H9 (cell line): ENCODE results near the gene TNFSF8. TPM values are rescaled to one million over a fixed set of nuclear protein-coding genes. Genes with fewer than 3 reads are reported as not detected.

Experiments used
- DNase-seq: peaks from one replicate; pipeline ENCODE4 v3.0.0-alpha.2; 2017
- H2AFZ ChIP-seq: one replicate; pipeline ENCODE4 v1.6.1; 2013; ENCODE audit warnings: mild to moderate bottlenecking, low read length, control low read depth, moderate library complexity
- H2AK5ac ChIP-seq: 2 replicates; pipeline ENCODE4 v1.6.1; 2013; ENCODE audit warnings: low read length, control low read depth, mixed read lengths; ENCODE audit not compliant: insufficient read length
- H2BK120ac ChIP-seq: one replicate; pipeline ENCODE4 v1.6.1; 2013; ENCODE audit warnings: low read depth, mild to moderate bottlenecking, low read length, control low read depth, inconsistent platforms; ENCODE audit not compliant: poor library complexity, severe bottlenecking
- H2BK12ac ChIP-seq: 2 replicates; pipeline ENCODE4 v1.6.1; 2013; ENCODE audit warnings: low read length, control low read depth, mixed read lengths, low read depth; ENCODE audit not compliant: insufficient read length
- H2BK15ac ChIP-seq: 2 replicates; pipeline ENCODE4 v1.6.1; 2013; ENCODE audit warnings: low read depth, low read length, control low read depth
- H2BK20ac ChIP-seq: one replicate; pipeline ENCODE4 v1.6.1; 2013; ENCODE audit warnings: low read depth, mild to moderate bottlenecking, low read length, control low read depth, inconsistent platforms; ENCODE audit not compliant: poor library complexity, severe bottlenecking
- H2BK5ac ChIP-seq: 2 replicates; pipeline ENCODE4 v1.6.1; 2013; ENCODE audit warnings: low read length, control low read depth, mixed read lengths; ENCODE audit not compliant: insufficient read length
- H3K14ac ChIP-seq: 2 replicates; pipeline ENCODE4 v1.6.1; 2013; ENCODE audit warnings: low read length, control low read depth; ENCODE audit not compliant: insufficient read depth
- H3K18ac ChIP-seq: 2 replicates; pipeline ENCODE4 v1.6.1; 2013; ENCODE audit warnings: low read depth, mild to moderate bottlenecking, mixed read lengths, low read length, control low read depth; ENCODE audit not compliant: insufficient read length
- H3K23ac ChIP-seq: 2 replicates; pipeline ENCODE4 v1.6.1; 2013; ENCODE audit warnings: low read length, control low read depth, mixed read lengths, low read depth; ENCODE audit not compliant: insufficient read length
- H3K23me2 ChIP-seq: 2 replicates; pipeline ENCODE4 v1.6.1; 2013; ENCODE audit warnings: low read depth, mild to moderate bottlenecking, mixed read lengths, low read length, control low read depth; ENCODE audit not compliant: insufficient read length, poor library complexity, severe bottlenecking
- H3K27ac ChIP-seq: 2 replicates; pipeline ENCODE4 v1.5.1; 2013; ENCODE audit warnings: low read length, control low read depth, mixed read lengths, low read depth; ENCODE audit not compliant: insufficient read length
- H3K27me3 ChIP-seq: 2 replicates; pipeline ENCODE4 v1.6.1; 2013; ENCODE audit warnings: low read length, control low read depth, inconsistent platforms; ENCODE audit not compliant: insufficient read depth
- H3K4ac ChIP-seq: 2 replicates; pipeline ENCODE4 v1.6.1; 2013; ENCODE audit warnings: low read depth, mild to moderate bottlenecking, control low read depth, inconsistent platforms, low read length, moderate library complexity
- H3K4me1 ChIP-seq: 2 replicates; pipeline ENCODE4 v1.6.1; 2013; ENCODE audit warnings: low read length, control low read depth, inconsistent platforms; ENCODE audit not compliant: insufficient read depth
- H3K4me2 ChIP-seq: 2 replicates; pipeline ENCODE4 v1.6.1; 2013; ENCODE audit warnings: low read length, control low read depth, mixed read lengths; ENCODE audit not compliant: insufficient read length, insufficient read depth
- H3K56ac ChIP-seq: 2 replicates; pipeline ENCODE4 v1.6.1; 2013; ENCODE audit warnings: low read depth, mild to moderate bottlenecking, mixed read lengths, low read length, control low read depth; ENCODE audit not compliant: insufficient read length
- H3K79me1 ChIP-seq: 2 replicates; pipeline ENCODE4 v1.6.1; 2013; ENCODE audit warnings: low read depth, mild to moderate bottlenecking, moderate library complexity, low read length, control low read depth, inconsistent platforms; ENCODE audit not compliant: insufficient read depth, poor library complexity, severe bottlenecking
- H3K79me2 ChIP-seq: 2 replicates; pipeline ENCODE4 v1.6.1; 2013; ENCODE audit warnings: low read length, control low read depth, inconsistent platforms; ENCODE audit not compliant: insufficient read depth
- H3K9ac ChIP-seq: 2 replicates; pipeline ENCODE4 v1.6.1; 2013; ENCODE audit warnings: low read length, control low read depth, mixed read lengths; ENCODE audit not compliant: insufficient read length; ENCODE audit errors: extremely low read depth
- H3K9me3 ChIP-seq: one replicate; pipeline ENCODE4 v1.6.1; 2013; ENCODE audit warnings: low read depth, low read length, inconsistent platforms; ENCODE audit not compliant: control insufficient read depth
- H3T11ph ChIP-seq: one replicate; pipeline ENCODE4 v1.6.1; 2013; ENCODE audit warnings: mild to moderate bottlenecking, low read length, control low read depth, inconsistent platforms
- H4K20me1 ChIP-seq: one replicate; pipeline ENCODE4 v1.6.1; 2013; ENCODE audit not compliant: control insufficient read depth, insufficient read length, insufficient read depth
- H4K5ac ChIP-seq: 2 replicates; pipeline ENCODE4 v1.6.1; 2013; ENCODE audit warnings: low read depth, mild to moderate bottlenecking, mixed read lengths, low read length, control low read depth; ENCODE audit not compliant: insufficient read length
- H4K8ac ChIP-seq: replicated peaks from 2 replicates; pipeline ENCODE4 v1.6.1; 2013; ENCODE audit warnings: low read length, control low read depth, mixed read lengths, low read depth; ENCODE audit not compliant: insufficient read length
- H4K91ac ChIP-seq: 2 replicates; pipeline ENCODE4 v1.6.1; 2013; ENCODE audit warnings: low read depth, mild to moderate bottlenecking, moderate library complexity, mixed read lengths, low read length, control low read depth; ENCODE audit not compliant: insufficient read length
- H3K27ac Mint-ChIP-seq, 3 experiments: 2 replicates in 2 of 3; 3 replicates in 1 of 3; pipeline ENCODE4 v1.8.0; 2020 to 2021; ENCODE audit warnings: mixed read lengths in 3 of 3, mild to moderate bottlenecking in 1 of 3, moderate library complexity in 1 of 3
- H3K27me3 Mint-ChIP-seq: 2 replicates; pipeline ENCODE4 v1.8.0; 2021; ENCODE audit warnings: low read depth, mild to moderate bottlenecking, moderate library complexity, mixed read lengths
- H3K36me3 Mint-ChIP-seq, 3 experiments: 2 replicates in 2 of 3; 3 replicates in 1 of 3; pipeline ENCODE4 v1.8.0; 2020 to 2021; ENCODE audit warnings: low read depth in 3 of 3, mixed read lengths in 3 of 3; ENCODE audit not compliant: insufficient read depth in 1 of 3
- H3K4me1 Mint-ChIP-seq, 2 experiments: 2 replicates each; pipeline ENCODE4 v1.8.0; 2020; ENCODE audit warnings: mixed read lengths in 2 of 2
- H3K4me3 Mint-ChIP-seq, 2 experiments: 2 replicates in 1 of 2; 3 replicates in 1 of 2; pipeline ENCODE4 v1.8.0; 2020 to 2021; ENCODE audit warnings: mild to moderate bottlenecking in 2 of 2, mixed read lengths in 2 of 2, moderate library complexity in 1 of 2
- H3K9me3 Mint-ChIP-seq, 2 experiments: 2 replicates in 1 of 2; 3 replicates in 1 of 2; pipeline ENCODE4 v1.8.0; 2020; ENCODE audit warnings: mild to moderate bottlenecking in 2 of 2, mixed read lengths in 2 of 2, moderate library complexity in 1 of 2
- WGBS: extraction: QIAGEN DNeasy Blood & Tissue Kit; methylation state at CpG from one replicate; pipeline ENCODE4 v1.1.7; 2013; ENCODE audit warnings: missing lambda C conversion rate, low lambda C conversion rate, mixed read lengths; ENCODE audit not compliant: insufficient read length; ENCODE audit errors: extremely low coverage; 5-methylcytosine and 5-hydroxymethylcytosine counted together
- total RNA-seq: library from RNA; stranded (reverse); gene quantifications from 2 replicates; pipeline ENCODE4 v1.2.1, GENCODE V29; 2021
- TF ChIP-seq, protein P1 (sequence below): fragments of 200-600 bp; sonication (generic); conservative IDR thresholded peaks from 3 replicates; pipeline ENCODE4 v1.8.0; 2021; ENCODE audit warnings: antibody characterized with exemption, mild to moderate bottlenecking

The TNFSF8 gene
- total RNA-seq, 1 experiment from 2014 or later = not detected

DNA sequence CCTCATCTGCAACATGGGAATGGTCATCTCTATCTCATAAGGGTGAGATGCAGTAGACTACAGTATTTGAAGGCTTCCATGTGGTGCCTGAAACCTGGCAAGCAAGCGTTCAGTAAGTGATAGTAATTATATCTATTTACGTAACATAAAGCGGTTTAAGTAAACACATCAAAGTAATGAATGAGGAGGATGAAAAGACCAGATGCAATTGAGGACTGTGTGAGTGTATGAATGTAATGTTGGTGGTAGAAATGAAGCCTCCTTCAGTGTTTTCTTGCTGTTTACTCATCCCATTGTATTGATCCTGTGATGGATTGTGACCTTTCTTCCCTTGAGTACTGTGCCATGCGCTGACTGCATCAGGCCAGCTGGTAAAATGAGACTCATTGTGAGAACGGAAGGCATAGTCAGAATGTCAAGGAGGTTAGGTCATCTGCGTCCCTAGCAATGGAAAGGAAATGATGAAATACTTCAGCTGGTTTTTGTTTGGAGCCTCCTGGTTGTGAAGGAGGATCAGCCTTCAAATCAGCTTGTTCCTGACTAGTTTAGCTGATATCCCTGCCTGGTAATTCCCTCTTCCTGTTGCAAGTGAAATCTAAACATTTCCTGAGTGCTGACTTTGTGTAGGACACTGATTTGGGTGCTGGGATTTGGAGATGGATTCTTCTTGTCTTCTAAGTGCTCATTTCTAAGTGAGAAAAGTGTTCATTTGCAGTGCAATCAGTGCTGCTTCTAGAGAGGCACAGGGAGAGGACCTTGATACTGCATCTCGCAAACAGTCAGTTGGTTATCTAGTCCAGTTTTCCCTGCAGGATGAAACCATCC lies 35.6 kb downstream of the TNFSF8 start:
- no peak overlapping the region for H2BK120ac ChIP-seq
- no peaks in the 10 kb centered on the region for H3K23me2 ChIP-seq
- no peaks in the 10 kb centered on the region for H3K9me3 ChIP-seq
- no peak overlapping the region for H2AK5ac ChIP-seq
- H3K79me2 ChIP-seq = no peaks in the 10 kb centered on the region
- no peak overlapping the region for H3T11ph ChIP-seq
- no peak overlapping the region for H3K23ac ChIP-seq
- no peak overlapping the region for H3K9ac ChIP-seq
- no peak overlapping the region for H2BK20ac ChIP-seq
- H3K27ac ChIP-seq = no peak overlapping the region
- H4K91ac ChIP-seq = no peak overlapping the region
- H3K27ac Mint-ChIP-seq = peak overlapping the region in 1 of 3 experiments; percentile 54; a peak in 1 of 7 replicates
- H2BK15ac ChIP-seq = no peak overlapping the region
- H3K4me1 ChIP-seq = peaks cover 8% of the 10 kb centered on the region; the same call in 1 of the 2 replicates
- peaks cover 4 to 14% of the 10 kb centered on the region in 2 experiments; a peak in 2 of 4 replicates for H3K4me1 Mint-ChIP-seq
- H4K8ac ChIP-seq = no peak overlapping the region
- peak overlapping the region; percentile 34; the same call in 1 of the 2 replicates for H3K14ac ChIP-seq
- H3K56ac ChIP-seq = no peak overlapping the region
- no peak overlapping the region for H2BK12ac ChIP-seq
- H2BK5ac ChIP-seq = no peak overlapping the region
- no peaks in the 10 kb centered on the region for H3K36me3 Mint-ChIP-seq
- H3K9me3 Mint-ChIP-seq = no peaks in the 10 kb centered on the region
- H3K4me2 ChIP-seq = no peak overlapping the region
- no peaks in the 10 kb centered on the region for H4K20me1 ChIP-seq
- no peak overlapping the region for H3K4ac ChIP-seq
- no peak overlapping the region for H3K4me3 Mint-ChIP-seq
- WGBS = no CpG with 5 or more reads among the region's 7 CpGs
- no peak overlapping the region for H3K18ac ChIP-seq
- peaks cover 2% of the 10 kb centered on the region; the same call in 1 of the 2 replicates for H3K27me3 Mint-ChIP-seq
- no peaks in the 10 kb centered on the region; the same call in 1 of the 2 replicates for H3K27me3 ChIP-seq
- H4K5ac ChIP-seq = no peak overlapping the region
- no peaks in the 10 kb centered on the region for H3K79me1 ChIP-seq
- TF ChIP-seq, protein P1, sequence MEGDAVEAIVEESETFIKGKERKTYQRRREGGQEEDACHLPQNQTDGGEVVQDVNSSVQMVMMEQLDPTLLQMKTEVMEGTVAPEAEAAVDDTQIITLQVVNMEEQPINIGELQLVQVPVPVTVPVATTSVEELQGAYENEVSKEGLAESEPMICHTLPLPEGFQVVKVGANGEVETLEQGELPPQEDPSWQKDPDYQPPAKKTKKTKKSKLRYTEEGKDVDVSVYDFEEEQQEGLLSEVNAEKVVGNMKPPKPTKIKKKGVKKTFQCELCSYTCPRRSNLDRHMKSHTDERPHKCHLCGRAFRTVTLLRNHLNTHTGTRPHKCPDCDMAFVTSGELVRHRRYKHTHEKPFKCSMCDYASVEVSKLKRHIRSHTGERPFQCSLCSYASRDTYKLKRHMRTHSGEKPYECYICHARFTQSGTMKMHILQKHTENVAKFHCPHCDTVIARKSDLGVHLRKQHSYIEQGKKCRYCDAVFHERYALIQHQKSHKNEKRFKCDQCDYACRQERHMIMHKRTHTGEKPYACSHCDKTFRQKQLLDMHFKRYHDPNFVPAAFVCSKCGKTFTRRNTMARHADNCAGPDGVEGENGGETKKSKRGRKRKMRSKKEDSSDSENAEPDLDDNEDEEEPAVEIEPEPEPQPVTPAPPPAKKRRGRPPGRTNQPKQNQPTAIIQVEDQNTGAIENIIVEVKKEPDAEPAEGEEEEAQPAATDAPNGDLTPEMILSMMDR = no peak
- DNase-seq = peak; percentile 34
- H2AFZ ChIP-seq = no peak overlapping the region
